ENCODE data around the gene SGTB. TPM values are rescaled to one million over a fixed set of nuclear protein-coding genes. Genes with fewer than 3 reads are reported as not detected.

SGTB gene
- total RNA-seq, 1 donor from 2014 or later = 10.8 TPM

DNA sequence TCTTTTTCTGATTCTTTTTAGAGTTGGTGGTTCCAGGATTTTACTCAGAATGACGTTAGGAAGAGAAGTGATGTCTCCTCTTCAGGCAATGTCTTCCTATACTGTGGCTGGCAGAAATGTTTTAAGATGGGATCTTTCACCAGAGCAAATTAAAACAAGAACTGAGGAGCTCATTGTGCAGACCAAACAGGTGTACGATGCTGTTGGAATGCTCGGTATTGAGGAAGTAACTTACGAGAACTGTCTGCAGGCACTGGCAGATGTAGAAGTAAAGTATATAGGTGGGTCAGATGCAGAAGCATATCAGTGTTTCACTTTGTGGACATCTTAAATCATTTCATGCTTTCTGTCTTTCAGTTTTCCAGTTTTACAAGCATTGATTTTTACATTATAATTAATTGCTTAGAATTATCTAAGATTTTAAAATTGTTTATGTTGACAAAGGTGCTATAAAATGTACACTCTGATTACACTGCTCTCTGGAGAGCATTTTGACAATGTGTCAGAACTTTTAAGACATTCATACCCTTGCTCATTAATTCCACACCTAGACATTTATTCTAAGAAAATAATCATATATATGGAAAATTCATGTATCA, 36.7 kb upstream of the SGTB start:
- Histone ChIP-seq H3K4me1 (no peaks in the 10 kb centered on the region), H3K27me3 (no peaks in the 10 kb centered on the region), H3K4me3 (no peak overlapping the region), H3K36me3 (peaks cover 13% of the 10 kb centered on the region), H3K27ac (no peak overlapping the region), H3K9me3 (no peaks in the 10 kb centered on the region)
- no peak for DNase-seq
- TF ChIP-seq, protein P1, sequence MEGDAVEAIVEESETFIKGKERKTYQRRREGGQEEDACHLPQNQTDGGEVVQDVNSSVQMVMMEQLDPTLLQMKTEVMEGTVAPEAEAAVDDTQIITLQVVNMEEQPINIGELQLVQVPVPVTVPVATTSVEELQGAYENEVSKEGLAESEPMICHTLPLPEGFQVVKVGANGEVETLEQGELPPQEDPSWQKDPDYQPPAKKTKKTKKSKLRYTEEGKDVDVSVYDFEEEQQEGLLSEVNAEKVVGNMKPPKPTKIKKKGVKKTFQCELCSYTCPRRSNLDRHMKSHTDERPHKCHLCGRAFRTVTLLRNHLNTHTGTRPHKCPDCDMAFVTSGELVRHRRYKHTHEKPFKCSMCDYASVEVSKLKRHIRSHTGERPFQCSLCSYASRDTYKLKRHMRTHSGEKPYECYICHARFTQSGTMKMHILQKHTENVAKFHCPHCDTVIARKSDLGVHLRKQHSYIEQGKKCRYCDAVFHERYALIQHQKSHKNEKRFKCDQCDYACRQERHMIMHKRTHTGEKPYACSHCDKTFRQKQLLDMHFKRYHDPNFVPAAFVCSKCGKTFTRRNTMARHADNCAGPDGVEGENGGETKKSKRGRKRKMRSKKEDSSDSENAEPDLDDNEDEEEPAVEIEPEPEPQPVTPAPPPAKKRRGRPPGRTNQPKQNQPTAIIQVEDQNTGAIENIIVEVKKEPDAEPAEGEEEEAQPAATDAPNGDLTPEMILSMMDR (IDR thresholded peaks at IDR 0.05) = no peak
- no peak for ATAC-seq
- intact Hi-C loops (cut with DNase I) = no loop called here

DNA sequence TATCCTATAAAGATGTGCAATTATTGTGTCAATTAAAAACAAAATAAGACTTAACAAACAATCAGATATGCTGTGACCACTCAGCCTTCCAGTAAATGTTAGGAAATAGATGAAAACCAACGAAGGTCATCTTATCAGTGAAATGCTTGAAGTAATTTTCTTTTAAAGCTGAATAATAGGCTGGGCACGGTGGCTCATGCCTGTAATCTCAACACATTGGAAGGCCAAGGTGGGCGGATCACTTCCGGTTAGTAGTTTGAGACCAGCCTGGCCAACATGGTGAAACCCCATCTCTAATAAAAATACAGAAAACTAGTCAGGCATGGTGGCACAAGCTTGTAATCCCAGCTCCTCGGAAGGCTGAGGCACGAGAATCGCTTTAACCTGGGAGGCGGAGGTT, 31.3 kb upstream of the SGTB start:
- no peak overlapping the region for H3K27ac ChIP-seq
- no peak for ATAC-seq

DNA sequence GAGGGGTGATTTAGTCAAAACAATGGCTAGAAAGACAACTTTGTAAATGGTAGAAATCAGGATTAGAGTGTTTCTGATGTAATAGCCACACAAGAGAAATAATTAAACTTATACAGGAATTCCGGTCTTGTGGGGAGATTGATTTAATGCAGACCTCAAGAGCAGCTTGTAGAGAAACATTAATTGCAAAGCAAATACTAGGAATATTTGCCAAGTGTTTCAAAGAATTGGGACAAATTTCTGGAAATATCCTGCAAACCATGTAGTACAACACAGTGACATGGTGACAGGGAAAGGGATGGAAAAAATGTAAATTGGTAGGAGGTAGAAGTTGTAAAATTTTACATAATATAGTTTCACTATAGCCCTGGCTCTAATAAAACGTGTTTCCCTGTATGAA, 29.0 kb upstream of the SGTB start:
- TF ChIP-seq, protein P1 (IDR thresholded peaks at IDR 0.05) = no peak
- no peak for ATAC-seq
- no peak for DNase-seq

More for the DNA sequence above, 31.3 kb upstream of the SGTB start:
- Histone ChIP-seq H3K4me1 (no peaks in the 10 kb centered on the region), H3K27me3 (no peaks in the 10 kb centered on the region), H3K36me3 (no peaks in the 10 kb centered on the region), H3K4me3 (no peak overlapping the region), H3K9me3 (no peaks in the 10 kb centered on the region)
- TF ChIP-seq, protein P1 (IDR thresholded peaks at IDR 0.05) = no peak
- intact Hi-C loops (cut with DNase I) = no loop called here
- no peak for DNase-seq

DNA sequence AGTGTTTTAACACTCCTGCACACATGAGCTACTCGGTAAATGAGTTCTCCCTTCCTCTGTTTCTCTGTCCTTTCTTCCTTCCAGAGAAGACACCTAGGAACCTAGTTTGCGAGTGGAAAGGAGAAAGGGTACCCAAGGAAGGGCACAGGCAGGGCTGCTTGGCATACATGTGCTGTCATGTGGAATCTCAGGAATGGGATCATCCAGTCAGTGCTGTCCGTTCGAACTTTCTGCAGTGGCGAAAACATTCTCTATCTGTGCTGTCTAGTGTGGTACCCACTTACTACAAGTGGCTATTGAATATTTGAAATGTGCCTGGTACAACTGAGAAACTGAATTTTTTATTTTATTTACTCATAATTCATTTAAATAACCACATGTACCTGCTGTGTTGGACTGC, 28.0 kb upstream of the SGTB start:
- DNase-seq (no peak), ATAC-seq (peak; percentile 25)
- Histone ChIP-seq H3K4me3 (no peak overlapping the region), H3K27me3 (no peaks in the 10 kb centered on the region), H3K4me1 (no peaks in the 10 kb centered on the region), H3K36me3 (no peaks in the 10 kb centered on the region), H3K27ac (no peak overlapping the region), H3K9me3 (no peaks in the 10 kb centered on the region)
- intact Hi-C loops (cut with DNase I) = no loop called here
- TF ChIP-seq, protein P1 (IDR thresholded peaks at IDR 0.05) = no peak

More for the DNA sequence above, 29.0 kb upstream of the SGTB start:
- Histone ChIP-seq H3K4me3 (no peak overlapping the region), H3K27me3 (no peaks in the 10 kb centered on the region), H3K36me3 (no peaks in the 10 kb centered on the region), H3K9me3 (no peaks in the 10 kb centered on the region), H3K27ac (no peak overlapping the region), H3K4me1 (no peaks in the 10 kb centered on the region)
- intact Hi-C loops (cut with DNase I) = no loop called here

DNA sequence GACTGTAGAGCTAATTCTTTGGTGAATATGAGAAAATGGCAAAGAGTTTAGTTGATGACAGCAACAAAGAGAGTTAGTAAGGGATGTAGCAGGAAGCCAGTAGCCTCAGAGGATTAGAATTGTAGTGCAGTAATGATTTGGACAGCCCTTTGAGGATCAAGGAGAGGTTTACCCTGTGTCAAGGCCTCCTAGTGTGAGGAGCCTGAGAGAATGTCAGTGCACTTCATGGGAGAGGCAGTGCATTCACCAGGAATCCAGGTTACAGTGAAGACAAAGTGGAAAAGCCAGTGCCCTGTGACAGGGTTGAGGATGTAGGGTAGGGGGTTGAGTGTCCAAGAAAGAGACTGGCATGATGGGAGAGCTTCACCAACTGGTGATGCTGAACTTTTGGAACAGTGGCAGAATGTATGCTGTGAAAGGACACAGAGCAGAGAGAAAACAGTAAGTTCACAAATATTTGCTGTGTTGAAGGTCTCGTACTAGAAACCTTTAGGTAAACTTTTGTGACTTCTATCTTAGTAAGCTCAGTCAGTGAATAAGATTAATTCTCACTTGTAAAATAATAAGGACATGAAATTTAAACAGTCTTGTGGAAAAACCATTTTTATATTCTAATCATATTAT, 27.4 kb upstream of the SGTB start:
- Histone ChIP-seq H3K4me1 (no peaks in the 10 kb centered on the region), H3K9me3 (no peaks in the 10 kb centered on the region), H3K36me3 (no peaks in the 10 kb centered on the region), H3K27me3 (no peaks in the 10 kb centered on the region), H3K4me3 (no peak overlapping the region), H3K27ac (no peak overlapping the region)
- intact Hi-C loops (cut with DNase I) = no loop called here
- DNase-seq (no peak), ATAC-seq (no peak)
- TF ChIP-seq, protein P1 (IDR thresholded peaks at IDR 0.05) = no peak
